GM19455 (cell line): ENCODE data around the gene DCAF15.

Experiments used
- ATAC-seq: cut with Tn5 transposase; IDR thresholded peaks from one replicate; pipeline ENCODE4 v1.9.1; 2021; ENCODE audit not compliant: unreplicated experiment

DCAF15 gene

DNA sequence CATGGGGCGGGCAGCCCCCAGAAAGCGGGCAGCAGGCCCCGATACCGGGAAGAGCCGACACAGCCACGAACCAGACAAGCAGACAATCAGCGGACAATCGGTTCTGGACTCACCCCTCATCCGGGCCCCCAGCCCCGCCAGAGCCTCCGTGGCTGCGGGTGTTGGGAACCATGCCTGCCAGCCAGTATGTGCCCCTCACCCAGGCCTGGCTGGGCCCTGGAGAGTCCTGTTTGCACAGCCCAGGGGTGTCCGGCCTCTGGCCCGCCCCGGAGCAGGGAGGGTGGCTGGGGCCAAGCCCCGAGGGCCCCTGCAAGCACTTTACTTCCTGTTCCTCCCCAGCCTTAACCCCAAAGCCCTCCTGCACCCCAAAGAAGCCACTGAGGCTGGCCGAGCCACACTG, 21.9 kb upstream of the DCAF15 start:
- ATAC-seq = no peak

DNA sequence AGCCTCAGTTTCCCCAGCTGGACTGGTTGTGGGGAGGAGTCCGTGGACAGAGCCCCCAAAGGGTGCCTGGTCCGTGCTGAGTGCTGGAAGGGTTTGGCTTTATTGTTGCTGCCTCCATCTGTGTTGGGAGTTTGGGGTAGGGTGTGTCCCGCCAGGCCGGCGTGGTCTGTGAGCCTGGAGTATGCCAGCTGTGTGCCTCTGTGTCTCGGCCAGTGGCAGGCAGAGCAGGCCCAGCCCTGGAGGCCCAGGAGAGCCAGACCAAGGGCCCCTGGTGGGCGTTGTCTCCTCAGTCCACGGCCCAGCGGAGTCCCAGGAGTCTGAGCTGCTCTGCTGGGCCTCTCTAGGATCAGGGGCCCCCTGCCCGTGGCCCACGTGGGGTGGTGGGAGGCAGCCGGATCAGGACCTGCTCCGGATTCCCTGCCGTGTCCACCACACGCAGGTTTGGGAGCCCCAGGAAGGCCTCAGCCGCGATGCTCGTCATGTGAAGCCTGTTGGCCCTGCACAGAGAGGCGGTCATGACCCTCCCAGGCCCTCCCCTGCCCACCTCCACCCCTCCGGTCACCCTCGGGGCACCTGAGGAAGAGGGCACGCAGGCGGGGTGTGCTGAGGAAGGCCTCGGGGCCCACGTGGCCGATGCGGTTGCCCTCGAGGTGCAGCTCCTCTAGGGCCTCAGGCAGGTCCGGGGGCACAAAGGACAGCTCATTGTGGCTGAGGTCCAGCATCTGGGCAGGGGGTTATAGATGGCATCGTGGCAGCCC, 20.7 kb upstream of the DCAF15 start:
- ATAC-seq = no peak

DNA sequence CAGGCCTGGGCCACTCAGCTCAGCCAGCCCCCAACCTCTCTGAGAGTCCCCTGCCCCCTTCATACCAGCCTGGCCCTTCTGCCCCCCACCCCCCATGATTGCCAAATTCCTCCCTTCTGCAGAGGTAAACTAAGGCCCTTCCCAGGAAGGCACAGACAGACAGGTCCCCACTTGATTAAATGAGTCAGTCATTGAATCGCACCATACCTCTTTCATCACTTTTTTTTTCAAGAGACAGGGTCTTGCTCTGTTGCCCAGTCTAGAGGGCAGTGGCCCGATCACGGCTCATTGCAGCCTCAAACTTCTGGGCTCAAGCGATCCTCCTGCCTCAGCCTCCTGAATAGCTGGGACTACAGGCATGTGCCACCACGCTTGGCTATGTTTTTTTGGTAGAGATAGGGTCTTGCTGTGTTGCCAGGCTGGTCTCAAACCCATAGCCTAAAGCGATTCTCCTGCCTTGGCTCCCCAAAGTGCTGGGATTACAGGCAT, 20.1 kb upstream of the DCAF15 start:
- ATAC-seq = no peak

DNA sequence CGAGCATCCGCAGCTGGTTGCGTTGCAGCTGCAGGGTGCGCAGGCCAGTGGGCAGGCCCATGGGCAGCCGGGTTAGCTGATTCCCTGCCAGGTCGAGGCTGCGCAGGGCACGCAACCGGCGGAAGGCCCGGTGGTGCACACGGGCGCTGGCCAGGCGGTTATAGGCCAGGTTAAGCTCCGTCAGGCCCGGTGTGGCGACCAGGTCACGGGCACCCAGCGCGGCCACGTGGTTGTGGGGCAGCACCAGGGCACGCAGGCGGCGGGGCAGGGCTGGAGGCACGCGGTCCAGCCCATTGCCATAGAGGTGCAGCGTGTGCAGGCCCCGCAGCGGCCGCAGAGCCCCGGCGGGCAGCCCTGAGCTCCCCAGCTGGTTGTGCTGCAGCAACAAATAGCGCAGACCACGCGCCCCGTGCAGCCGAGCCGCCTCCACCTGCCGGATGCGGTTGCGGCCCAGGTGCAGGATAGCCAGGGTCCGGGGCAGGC, 19.4 kb upstream of the DCAF15 start:
- ATAC-seq = no peak

DNA sequence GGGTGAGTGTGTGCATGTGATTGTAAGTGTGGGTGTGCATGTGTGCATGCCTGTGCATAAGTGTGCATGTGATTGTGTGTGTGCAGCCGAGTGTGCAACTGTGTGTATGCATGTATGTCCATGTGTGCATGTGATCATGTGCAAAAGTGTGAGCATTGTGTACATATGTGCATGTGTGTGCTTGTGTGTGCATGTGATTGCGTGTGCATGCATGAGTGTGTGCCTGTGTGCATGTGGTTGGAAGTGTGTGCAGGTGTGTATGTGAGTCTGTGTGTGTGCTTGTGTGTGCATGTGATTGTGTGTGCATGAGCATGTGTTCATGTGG, 17.6 kb upstream of the DCAF15 start:
- ATAC-seq = no peak

DNA sequence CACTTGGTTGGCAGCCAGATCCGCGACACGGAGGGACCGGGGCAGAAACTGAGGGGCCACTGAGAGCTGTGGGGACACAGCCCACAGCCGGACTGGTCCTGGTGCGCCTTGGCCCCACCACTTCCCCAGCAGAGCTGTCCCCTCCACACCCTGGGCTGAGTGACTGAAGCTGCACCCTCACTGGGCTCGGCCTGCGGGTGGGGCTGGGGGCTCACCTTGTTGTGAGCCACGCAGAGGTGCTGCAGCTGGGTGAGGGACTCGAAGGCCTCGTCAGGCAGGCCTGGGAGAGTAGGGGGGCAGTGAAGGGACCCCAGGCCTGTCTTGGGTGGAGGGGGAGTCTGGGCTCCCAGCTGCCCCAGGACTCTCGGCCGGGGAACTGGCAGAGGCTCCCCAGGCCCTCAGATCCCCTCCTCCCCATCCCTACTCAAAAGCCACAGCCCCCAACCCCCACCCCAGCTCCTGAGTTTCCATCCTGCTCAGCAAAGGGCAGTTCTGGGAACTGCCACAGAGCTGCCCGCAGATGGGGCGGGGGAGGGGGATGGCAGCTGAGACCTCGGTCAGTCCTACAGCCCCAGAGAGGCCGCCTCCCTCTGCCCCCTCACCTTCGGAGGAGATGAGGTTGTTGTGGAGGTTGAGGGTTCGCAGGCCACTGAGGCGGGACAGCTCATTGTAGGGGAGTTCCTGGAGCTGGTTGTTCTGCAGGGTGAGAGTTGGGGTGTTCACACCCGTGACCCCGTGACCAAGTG, 16.4 kb upstream of the DCAF15 start:
- ATAC-seq = no peak

DNA sequence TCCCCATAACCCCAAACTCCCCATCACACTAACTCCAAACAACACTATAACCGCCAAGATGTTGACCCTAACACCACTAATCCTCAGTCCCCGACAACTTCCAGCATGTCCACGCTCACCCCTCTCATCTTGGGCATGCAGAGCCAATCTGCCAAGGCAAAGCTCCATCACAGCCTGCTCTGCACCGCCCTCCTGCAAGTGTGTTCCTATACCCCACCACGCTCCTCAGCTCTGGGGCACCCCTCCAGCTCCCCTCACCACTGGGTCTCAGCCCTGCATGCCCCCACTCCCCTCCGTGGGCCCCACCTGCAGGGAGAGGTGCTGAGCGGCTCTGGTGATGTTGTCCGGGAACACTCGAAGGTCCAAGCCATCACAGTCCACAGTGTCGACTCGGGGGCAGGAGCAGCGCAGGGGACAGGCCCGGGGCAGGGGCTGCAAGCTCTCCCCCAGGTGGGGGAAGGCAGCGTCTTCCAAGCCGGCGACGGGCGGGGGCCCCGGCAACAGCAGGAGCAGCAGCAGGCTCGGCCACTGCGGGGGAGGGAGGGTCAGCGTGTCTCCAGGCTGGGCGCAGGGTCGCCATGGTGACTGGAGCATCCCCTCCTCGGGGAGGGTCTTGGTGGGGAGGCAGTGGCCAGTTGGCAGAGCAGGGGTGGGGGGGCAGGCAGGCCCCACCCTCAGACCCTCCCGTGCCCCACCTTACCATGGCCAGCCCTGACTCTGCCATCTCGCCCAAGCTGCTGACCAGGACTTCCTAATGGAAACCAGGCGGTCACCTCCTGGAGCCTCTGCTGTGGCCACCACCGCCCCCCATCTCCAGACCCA, 14.6 kb upstream of the DCAF15 start:
- no peak for ATAC-seq

DNA sequence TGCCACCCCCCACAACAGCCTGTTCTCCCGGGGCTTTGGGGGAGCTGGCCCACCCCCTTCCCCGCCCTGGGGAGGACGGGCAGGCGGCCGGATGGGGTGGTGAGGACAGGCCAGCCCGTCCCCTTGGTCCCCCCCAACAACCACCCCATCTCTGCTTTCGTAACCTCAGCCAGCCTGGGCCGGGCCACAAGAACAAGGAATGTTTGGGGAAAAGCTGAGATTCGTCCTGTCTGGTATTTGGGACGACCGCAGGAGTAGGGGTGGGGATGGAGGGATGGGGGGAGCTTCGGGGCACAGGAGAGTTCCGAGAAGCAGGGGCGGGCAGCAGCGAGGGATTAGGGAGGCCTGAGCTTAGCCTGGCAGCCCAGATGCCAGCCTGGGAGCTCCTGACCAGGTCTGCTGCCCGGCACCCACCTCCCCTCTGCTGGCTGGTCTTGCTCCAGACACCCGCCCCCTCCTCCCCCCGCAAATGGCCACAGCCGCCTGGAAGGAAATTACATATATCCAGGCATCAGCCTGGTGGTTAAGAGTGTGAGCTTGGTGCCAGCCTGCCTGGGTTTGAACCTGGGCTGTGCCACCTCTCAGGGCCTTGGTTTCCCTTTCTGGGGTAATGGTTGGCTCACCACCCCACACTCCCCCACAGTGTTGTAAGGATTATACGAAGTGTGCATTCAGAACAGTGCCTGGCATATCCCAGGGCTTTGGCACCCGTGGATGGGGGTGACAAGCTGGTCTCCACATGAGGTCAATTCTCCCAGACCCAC, 13.8 kb upstream of the DCAF15 start, which contains the start of gene PODNL1:
Gene PODNL1, minus strand, starts transcription at position 117 of the 764 bp plus-strand sequence. CDS start 236 bp downstream, outside the sequence.
- ATAC-seq = no peak

DNA sequence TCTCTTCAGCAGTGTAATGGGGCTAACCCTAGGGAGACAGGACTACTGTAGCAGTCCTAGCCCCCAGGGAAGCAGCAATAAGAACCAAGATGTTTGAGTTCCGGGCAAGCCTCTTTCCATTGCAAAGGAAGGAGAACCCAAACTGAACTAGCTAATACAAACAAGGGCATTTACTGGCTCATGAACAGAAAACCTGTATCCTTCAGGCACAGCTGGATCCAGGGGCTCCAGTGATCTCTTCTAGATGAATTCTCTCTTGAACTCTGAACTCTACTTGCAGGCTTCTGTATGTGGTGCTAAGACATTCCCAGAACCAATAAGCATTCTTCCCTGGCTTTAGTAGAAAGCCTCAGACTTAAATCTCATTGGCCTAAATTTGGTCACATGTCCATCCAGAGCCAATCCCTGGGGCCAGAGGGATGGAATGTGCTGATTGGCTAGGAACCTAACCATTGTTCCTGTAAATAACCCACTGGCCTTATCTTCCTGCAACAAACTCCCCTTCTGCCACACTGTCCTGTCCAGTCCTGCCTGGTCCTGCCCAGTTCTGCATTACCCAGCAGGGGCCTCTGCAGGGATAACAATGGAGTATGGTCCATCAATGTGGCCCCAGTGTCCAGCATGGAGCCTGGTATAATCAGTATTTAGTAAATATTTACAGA, 10.2 kb upstream of the DCAF15 start:
- no peak for ATAC-seq

DNA sequence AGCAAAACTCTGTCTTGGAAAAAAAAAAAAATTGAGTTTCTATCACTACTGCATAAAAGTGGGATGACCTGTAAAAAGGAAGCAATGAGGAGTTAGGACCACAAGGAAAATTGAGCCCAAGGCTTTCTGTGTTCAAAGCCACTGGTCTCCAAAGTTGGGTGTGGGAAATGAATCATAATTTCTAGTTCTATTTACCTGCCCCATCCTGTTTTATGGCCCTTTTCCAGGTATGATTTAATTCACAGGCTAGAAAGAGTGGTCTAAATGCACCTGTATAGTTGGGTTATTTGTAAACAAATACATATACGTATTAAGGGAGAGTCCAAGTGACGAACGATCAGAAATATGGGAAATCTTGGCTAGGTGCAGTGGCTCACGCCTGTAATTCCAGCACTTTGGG, 5.9 kb upstream of the DCAF15 start:
- ATAC-seq = no peak

DNA sequence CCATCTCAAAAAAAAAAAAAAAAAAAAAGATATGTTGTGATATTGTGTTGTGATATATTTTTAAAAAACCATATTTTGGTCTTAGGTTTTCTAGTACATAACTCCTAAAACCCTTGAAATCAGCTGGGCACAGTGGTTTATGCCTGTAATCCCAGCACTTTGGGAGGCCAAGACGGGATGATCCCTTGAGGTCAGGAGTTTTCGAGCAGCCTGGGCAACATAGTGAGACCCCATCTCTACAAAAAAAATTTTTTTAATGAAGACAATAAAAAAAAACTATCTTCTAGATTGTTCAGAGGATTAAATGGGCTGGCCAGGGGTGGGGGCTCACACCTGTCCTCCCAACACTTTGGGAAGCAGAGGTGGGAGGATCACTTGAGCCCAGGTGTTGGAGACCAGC, 1.3 kb upstream of the DCAF15 start:
- ATAC-seq = no peak

DNA sequence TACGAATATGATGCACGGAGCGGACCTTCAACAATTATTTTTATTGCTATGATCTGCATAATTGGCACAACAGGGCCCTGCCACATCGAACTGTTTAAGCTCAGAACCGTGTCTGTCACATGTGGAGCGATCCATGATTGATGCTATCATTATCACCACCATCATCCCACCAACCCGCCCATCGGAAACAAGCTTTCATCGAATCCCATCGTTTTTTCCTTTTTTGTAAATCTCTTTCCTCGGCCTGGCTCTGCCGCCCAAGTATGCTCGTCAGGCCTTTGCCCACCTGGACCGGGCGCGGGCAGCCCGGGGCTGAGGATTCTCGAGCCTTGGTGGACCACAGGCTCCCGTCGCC, 533 bp upstream of the DCAF15 start:
- no peak for ATAC-seq

DNA sequence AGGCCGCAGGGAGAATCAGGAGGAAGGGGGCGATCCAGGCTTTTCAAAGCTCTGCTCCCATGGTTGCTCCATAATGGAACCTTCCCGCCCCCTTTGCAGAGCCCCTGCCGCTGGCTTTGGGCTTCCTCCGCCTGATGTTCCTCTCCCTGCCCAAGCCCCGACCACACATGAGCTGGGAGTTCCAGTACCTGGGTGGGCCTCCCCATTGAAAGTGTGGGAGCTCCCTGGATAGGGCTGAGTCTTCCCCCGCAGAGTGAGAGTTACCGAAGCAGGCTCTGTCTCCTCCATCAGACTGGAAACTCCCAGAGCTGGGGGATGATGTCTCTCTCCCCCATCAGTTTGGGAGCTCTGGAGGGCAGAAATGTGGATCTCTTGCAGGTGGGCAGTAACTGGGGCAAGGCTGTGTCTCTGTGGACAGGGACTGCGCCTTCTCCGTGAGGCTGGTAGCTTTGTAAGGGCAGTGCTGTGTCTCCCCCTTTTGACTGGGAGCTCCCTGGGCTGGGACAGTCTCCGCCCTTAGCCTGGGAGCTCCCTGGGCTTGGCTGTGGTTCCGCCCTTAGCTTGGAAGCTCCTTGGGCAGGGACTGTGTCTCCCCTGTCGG, 722 bp downstream of the DCAF15 start:
- no peak for ATAC-seq

DNA sequence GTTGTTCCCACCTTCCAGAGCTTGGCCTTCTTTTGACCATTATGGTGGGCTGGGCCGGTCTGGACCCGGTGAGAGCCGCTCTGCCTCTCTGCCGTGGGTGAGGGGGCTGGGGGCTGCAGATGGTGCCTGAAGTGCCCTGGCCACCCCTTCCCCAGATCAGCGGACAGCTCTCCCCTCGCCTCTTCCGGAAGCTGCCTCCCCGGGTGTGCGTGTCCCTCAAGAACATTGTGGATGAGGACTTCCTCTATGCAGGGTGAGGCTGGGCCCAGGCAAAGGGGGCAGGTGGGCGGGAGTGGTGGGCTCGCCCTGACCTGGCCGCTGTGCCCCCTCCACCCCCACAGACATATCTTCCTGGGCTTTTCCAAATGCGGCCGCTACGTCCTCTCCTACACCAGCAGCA, 1.9 kb downstream of the DCAF15 start:
- no peak for ATAC-seq

DNA sequence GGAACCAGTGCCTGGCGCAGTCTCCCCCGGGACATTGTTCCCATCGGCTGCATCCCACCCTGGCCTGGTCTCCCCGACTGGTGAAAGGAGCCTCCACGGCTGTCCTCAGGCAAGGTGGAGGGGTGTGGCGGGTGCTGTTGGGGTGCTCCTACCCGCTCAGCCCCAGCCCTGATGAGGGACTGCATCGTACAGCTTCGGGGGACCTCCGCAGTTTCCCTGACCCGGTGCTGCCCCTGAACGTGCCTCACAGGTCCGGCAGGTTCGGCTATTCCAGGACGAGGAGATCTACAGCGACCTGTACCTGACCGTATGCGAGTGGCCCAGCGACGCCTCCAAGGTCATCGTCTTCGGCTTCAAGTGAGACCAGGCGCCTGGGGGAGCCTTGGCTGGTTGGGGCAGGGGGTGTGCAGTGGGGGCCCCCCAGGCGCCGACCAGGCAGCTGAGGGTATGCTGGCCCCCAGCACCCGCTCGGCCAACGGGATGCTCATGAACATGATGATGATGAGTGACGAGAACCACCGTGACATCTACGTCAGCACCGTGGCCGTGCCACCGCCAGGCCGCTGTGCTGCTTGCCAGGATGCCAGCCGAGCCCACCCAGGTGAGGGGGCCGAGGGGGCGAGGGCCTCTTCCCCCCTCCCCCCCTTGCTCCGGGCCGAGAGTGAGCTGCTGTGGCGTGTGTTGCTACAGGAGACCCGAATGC, 3.5 kb downstream of the DCAF15 start:
- ATAC-seq = no peak

DNA sequence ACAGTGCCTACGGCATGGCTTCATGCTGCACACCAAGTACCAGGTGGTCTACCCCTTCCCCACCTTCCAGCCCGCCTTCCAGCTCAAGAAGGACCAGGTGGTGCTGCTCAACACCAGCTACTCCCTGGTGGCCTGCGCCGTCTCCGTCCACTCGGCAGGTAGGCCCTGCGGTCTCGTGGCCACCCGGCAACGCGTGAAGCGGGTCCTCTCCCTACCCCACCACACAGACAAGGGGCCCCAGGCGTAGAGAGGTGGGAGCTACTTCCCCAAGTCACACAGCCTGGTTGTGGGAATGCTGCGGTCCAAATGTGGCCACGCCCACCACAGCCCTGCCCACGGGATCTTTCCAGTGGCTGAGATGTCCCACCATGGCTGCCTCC, 4.0 kb downstream of the DCAF15 start:
- ATAC-seq = no peak

DNA sequence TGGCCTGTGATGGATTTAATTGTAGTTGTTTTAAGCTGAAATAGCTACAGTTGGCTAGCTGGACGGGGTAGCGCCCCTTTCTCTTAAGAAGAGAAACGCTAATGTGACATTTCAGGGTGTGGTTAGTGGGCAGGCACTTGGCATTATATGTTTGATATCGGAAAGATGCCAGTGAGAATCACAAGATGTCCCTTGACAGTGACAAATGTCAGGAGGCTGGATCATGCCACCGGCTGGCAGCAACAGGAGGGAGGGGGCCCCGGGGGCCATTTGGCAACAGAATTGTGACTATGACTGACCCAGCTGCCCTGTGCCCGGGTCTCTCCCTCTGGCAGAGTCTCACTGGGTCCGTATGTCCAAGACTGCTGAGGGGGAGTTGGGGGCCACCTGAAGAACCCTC, 4.7 kb downstream of the DCAF15 start:
- ATAC-seq = no peak

DNA sequence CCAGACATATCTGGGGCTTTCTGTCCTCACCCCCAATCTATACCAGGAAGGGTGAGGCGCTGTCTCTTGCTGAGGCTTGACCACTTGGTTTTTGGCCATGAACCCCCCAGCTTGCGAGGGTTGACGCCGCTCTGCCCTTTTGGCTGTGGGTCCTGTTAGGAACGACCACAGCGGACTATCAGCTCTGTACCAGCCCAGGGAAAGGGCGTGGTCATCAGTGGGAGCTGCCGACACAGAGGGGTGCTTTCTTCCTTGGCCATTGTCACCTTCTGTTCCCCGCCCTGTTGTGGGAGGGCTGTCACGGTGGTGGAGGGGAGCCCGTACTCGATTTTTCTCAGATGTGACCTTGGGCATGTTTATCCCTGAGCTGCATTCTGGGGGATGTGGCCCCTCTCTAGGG, 5.7 kb downstream of the DCAF15 start:
- no peak for ATAC-seq
